Activated CD4-positive, CD25-positive, alpha-beta regulatory T cell treated with anti-CD3 and anti-CD28 coated beads, Interleukin-2, amount 50 U/mL, for 16 hours (primary cell): ENCODE results near the gene RPLP1.

ENCODE experiments used
- DNase-seq: peaks from one replicate; pipeline ENCODE4 v3.0.0-alpha.2; 2020; ENCODE audit warnings: low read depth, low spot score

RPLP1 gene

DNA sequence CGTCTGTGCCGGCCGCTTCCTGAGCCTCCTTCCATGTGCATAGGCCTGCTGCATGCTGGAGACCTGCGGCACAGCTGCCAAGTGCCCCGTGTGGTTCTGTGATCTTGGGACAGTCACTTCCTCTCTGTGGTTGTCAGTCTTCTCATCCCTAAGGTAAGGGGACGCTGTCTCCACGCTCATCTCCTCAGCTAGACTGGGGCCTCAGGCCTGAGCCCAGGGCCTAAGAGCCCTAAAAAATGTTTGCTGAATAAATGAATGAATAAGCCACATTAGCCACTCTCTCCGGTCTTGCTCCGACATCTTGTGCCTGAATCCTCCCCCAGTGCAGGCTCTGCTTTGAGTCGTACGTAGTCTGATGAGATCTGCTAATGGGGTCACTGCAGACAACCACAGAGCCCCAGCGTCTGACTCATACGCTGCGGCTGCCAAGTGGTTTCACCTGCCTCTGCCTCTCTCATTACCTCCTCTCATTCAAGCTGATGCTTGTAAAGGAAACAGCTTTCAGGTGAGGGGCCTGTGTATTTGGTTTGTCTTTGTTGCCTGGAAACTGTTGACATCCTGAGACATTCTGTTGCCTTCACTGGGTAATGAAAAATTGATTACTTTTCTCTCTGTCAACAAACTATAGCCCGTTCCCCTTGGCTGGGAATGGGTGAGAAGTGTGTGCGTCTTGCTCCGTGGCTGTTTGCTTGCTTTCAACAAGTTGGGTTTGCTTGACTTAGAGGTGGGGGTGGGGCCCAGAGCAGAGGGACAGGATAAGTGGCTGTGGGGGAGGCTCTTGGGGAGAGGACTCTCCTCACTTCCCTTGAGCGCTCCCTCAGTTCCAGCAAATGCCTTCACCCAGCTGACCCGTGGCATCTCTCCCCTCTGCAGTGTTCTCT is 15.9 kb downstream of the RPLP1 start:
- DNase-seq: peak; percentile 70

DNA sequence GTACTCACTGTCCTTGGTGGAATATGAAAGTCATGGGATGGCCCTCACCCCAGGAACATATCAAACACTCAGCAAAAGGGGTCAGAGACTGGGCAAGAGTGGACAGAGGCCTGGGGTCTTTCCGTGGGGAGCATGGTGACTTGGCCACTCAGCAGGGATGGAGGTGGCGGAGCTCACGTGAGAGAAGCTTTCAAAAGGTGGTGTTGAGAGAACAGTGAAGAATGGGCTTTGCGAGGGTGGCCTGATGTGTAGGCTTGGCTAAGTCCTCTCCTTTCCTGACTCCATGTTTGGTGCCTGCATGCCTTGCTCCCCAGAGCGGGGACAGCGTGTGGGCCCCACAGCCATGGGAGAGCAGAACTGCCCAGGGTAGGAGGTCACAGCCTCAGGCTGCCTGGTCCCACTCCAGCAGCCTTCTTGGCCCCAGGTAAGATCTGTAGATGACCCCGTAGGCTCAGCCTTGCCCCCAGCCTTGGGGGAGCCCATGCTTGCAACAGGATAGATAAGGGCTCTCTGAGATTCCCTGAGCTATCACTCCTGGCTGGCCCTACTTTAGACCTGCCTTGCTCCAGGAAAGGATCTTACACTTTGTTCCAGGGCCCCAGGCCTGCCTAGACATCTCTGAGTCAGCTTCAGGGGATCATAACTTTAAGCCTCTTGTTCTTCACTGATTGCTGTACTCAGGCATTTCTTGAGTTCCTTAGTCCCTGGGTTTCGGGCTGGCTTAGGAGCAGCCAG is 17.0 kb downstream of the RPLP1 start:
- no peak for DNase-seq

DNA sequence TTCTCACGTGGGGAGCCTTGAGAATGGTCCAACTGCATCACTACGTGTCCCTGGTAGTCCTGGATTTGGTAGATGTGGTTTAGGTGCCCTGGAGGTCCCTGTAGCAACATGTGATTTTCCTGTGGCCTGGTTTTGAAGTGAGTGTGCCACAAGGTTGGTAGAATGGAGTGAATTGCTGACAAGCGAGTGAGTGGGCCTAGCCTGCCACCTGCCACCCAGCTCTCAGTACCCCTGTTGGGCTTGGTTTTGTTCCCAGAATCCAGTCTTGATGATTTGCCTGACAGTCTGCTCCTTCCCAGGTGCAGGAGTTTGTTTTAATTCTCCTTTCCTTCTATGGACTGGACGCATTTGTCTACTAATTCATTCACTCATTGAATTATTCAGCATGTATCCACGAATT is 19.4 kb downstream of the RPLP1 start:
- no peak for DNase-seq

DNA sequence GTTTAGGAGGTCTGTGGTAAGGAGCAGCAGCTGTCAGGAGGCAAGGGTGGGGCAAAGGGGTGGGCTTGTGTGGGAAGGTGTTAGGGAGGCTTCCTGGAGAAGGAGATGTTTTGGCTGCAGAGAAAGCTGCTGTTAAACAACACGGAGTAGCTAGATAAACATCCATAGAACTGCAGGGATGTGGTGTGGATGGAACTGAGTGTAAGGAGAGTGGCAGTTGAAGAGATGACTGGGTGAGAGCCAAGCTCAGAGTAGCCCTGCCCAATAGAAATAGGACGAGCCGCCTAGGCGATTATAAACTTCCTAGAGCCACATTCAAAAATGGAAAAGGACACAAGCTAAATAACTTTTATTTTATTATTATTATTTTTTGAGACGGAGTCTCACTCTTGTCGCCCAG is 19.9 kb downstream of the RPLP1 start:
- no peak for DNase-seq

DNA sequence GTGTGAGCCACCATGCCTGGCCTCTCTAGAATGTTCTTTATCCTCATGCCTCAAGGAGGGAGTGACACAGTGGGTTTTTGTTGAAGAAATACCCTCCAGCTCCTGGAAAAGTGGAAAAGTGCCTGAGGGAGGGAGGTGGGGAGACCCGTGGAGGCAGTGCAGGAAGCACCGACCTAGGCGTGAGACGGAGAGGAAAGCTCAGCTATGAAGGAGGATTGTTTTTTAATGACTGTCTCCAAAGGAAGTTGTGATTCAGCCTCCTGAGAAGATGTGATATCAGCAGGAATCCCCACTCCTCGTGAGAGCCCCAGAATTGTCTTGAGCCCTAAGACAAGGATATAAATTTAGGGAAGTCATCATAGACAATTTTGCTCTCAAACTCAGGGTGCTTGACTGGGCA is 21.7 kb downstream of the RPLP1 start:
- no peak for DNase-seq

DNA sequence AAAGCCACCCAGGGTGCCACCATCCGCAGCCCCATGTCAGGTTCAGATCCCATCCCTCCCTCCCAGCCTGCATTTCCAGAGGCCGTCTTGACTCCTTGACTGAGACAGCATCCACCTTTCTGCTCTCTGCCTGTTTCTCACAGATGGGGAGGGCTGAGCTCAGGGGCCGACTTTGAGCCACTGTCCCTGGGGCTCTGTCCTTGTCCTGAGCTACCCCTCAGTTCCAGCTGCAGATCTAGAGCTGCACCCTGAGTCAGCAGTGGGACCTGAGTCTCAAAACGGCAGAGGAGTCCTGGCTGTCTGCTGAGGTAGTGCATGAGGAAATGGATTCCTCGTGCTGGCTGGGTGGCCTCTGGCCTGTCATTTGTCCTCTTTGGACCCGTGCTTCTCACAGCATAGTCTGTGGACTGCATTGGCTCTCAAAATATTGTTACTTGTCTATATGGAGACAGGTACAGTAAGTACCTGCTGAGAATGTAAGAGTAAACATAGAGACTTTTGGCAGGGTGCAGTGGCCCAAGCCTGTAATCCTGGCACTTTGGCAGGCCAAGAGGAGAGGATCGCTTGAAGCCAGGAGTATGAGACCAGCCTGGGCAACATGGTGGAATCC is 22.3 kb downstream of the RPLP1 start:
- no peak for DNase-seq

DNA sequence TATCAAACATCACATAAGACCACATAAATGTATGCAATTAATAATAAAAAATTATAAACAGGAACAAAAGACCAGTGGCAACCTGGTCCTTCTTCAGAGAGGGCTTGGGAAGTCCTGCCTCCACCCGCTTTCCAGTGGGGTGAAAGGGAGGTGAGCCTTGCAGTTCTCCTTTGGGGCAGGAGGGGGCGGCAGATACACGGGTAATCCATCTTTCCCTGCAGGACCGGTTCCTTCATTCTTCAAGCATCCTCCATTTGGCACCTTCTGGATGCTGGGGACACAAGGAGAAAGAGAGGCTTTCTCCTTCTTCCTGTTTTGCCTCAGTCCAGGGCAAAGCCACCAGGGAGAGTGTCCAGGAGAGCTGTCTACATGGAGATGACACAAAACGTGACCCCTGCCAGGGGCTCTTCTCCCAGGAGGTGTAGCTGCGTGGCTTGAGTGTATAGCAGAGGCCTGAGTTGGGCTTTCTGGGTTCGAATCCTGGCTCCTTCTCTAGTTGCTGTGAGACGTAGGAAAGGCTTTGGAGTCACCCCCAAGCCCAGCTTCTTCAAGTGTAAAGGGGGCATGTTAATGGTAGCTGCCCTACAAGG is 23.2 kb downstream of the RPLP1 start:
- peak; percentile 40 for DNase-seq

DNA sequence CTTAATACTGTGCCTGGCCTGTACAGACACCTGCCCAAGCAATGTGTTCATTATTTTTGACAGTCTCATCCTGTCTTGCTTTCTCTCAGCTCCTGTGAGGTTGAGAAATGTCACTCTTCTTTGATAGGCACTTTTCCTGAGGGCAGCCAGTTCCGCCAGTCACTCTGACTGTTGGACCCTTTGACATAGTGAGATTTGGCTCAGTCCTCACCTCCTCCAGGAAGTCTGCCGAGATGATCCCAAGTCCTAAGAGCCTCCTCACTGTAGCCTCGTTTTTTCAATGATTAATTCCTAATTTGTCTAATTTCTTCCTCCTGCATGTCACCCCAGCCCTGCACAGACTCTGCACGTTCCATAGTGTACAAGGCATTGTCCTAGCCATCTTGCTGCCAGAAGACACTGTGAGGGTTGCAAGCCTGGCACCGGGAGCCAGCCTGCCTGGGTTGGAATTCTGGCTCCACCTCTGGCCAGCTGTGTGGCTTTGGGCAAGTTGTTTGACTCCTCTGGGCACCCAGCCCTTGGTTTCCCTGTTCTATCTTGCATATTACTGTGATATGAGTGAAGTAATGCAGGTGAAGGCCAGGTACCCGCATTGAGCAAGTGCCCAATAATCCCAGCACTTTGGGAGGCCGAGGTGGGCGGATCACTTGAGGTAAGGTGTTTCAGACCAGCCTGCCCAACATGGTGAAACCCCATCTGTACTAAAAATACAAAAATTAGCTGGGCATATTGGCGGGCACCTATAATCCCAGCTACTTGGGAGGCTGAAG is 24.3 kb downstream of the RPLP1 start:
- no peak for DNase-seq

DNA sequence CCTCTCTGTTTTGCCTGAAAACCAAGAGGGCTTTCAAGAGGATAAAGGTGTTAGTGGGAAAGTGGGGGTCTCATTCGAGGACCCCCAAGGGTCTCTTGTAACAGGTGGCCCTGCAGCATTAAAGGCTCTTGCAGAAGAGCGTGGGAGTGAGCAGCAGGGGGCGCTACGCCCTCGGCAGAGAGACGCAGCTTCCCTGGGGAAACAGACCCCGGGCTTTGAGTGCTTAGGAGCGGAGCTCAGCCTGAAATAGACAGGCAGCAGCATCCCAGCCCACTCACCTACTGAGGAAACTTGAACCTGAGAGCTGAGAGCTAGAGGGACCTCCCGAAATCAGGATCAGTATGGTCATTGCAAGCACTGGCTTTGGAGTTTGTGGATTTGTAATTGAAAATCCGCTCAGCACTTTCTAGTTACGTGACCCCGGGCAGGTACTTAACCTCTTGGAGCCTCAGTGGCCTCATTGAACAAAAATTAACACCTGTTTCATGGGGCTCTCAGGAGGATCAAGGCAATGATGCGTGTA is 25.7 kb downstream of the RPLP1 start:
- no peak for DNase-seq

DNA sequence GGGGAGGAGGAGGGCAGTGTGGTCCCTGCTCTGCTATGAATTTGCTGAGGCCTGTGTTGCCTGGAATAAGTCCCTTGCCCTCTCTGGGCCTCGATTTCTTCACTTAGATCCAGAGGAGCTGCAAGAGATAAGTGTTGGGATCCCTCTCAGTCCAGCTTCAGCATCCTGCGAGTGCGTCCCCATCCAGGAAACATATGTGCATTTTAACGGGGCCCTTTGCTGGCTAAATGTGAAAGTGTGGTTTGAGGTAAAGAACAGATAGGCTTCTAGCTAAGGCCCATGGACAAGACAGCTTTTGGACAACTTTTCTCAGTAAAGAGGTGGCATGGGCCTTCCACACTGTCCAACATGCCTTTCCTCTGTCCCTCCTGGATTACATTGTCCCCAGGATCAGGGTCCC is 26.5 kb downstream of the RPLP1 start:
- no peak for DNase-seq

DNA sequence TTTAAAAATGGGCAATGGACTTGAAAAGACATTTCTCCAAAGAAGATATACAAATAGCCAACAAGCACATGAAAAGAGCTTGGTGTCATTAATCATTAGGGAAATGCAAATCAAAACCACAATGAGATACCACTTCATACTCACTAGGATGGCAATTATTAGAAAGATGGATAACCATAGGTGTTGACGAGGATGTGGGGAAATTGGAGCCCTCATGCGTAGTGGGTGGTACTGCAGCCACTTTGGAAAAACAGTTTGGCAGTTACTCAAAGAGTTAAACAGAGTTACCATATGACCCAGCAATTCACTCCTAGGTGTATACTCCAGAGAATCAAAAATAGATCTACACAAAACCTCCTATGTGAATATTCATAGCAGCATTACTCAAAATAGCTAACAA is 27.4 kb downstream of the RPLP1 start:
- no peak for DNase-seq

DNA sequence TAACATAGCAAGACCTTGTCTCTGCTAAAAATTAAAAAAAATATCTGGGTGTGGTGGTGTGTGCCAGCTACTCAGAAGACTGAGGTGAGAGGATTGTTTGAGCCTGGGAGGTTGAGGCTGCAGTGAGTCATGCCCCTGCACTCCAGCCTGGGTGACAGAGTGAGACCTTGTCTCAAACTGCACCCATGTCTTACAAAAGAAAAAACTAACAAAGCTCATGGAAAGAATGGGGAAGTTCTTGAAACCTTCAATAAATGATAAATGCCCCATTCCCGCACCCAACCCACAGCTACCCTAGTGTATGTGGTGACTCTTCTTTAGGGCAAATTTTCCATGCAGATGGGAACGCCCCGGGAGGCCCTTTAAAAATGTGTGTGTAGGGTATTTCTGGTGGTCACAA is 28.3 kb downstream of the RPLP1 start:
- no peak for DNase-seq

DNA sequence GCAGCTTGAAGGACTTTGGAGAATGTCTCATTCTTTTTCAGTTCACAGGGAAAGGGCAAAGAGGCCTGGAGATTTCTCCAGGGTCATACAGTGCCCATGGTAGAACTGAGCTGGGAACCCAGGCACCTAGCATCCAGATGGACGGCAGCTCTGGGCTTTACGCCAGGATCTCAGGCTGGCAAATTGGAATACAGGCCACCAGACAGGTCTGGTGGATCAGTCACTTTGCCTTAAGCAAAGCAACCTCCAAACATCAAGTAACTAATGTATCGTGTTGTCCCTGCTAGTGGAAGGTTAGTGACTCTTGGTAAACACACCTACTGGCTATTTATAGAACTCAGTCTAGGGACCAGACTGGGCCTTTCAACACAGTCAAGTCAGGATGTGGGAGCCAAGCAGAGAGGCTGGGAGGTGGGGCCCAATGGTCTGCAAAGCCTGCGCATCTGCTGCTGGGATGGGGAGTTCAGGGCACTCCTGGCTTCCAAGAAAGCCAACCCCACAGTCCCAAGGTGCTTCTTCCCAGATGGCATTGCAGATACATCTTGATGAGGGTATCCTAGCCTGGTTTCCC is 30.2 kb downstream of the RPLP1 start:
- DNase-seq: no peak

DNA sequence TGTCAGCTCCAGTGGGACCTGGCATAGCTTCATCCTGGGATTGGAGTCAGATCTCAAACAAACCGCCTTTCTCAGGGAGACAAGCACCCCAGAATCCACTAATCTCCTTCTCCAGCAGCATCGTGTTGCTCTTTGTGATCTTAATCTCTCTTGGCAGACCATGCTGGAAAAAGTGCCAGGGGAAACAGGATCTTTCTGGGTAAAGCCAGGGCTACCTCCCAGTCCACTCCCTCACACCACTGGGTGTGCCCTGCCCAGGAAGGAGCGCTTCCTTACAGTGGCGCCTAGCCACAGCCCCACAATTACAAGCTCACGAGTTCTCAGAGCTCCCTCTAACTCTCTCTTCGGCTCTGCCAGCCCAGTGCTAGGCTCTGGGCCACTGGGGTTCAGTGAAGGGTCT is 32.2 kb downstream of the RPLP1 start:
- no peak for DNase-seq

DNA sequence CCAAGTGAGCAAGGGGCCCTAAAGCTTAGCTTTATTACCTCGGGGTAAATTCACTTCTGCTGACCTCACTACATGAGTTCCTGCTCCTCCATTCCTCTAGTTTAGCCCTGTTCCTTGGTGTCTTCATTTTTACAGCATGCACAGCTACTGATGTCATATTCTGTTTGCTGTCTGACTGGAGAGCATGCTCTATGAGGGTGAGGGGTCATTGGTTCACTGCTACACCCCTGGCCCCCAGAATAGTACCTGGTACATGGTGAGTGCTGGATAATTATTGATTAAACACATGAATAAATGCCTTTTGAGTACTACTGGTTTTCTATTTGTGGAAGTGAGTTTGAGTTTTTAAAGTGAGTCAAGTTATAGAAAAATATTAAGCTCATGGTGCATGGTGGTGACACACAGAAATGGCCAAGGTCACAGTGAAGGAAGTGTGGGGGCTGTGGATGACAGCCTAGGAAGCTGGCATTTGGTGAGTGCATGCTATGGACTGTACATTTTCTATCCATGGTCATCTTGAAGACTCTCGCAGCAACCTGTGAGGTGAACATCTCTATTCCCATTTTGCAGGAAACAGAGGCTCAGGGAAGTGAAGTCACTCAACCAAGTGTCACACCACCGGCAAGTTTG is 34.0 kb downstream of the RPLP1 start:
- no peak for DNase-seq

DNA sequence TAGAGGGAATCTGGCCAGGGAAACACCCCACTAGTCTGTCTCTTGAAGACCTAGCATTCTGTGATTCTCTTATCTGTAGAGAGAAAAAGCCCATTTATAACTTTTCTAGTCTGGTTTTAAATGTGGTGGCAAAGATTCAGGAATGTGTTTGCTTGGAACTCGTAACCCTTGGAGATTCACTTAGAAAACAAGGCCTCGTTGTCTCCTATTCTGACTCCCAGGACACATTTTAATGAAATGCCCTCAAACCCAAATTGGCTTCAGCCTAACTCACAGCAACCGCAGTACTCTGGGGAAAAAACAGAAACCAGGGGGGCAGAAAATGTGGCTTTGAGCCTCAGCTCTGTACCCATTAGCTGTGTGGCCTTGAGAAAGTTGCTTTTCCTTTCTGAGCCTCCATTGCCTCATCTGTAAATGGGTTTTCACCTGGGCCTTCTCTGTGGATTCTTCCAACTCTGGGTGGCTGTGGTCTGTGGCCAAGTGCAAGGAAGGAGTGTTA is 36.5 kb downstream of the RPLP1 start:
- DNase-seq: no peak

DNA sequence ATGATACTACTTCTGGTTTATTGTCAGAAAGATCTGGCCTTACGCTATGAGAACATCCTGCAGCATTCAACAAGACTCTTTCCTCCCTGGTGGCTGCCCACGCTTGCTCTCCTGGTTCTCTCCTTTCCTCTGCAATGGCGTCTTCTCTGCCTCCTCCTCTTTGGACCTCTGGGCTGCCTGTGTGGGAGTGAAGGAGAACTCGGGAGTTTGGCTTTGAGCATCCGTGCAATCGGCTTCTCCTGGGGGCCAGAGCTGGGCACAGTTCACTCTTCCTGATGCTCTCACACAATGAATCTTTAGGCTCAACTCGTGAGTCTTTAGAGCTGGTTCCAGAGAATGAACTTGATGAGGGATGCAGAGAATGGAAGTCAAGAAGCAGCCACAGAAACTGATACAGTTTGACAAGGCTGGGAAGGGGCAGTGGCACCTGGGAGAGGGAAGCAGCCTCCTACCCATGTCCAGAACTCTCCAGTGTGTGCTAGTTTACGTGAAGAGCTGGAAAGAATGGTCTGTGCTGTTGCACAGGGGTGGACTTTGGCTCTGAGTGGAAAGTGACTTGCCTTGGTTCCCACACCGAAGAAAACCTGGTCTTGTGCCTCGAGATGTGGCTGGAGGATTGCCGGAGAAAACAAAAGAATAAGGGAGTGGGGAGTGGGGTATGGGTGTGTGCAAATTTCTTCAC is 37.9 kb downstream of the RPLP1 start:
- no peak for DNase-seq

DNA sequence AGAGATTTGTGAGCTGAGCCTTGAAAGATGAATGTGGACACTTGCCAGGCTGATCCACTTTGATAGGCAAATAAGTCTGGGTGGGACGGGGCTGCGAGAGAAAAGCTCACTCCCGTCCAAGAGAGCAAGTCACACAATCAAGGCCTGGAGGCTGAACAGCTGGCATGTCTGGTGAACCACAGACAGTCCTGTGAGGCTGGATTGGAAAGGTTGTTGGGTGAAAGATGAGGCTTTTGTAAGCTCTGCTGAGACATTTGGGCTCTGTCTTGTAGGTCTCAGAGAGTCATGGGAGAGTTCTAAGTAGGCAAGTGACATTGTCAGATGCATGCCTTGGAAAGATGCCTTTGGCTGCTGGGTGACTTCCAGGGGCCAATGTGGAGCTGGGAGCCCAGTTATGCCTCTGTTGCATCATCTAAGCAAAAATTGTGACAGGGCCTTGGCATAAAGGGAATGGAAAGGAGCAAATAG is 38.5 kb downstream of the RPLP1 start:
- no peak for DNase-seq

DNA sequence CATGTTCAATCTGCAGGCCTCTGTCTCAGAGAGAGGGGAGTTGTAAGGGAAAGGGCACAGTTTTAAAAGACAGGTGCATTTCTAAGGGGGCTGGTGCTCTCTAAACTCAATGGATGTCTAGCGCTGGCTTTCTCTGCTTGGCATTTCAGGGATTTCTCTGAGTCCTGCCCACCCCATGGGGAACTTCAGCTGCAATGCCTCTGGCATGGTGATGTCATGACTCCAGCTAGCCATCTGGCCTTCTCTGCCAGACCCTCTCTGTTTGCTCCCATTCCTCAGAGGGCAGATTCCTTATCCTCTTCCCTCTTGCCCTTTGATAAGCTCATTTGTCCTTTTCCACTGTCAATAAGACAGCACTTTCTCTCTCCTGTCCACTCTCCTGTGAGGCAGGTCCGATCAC is 40.8 kb downstream of the RPLP1 start:
- no peak for DNase-seq

DNA sequence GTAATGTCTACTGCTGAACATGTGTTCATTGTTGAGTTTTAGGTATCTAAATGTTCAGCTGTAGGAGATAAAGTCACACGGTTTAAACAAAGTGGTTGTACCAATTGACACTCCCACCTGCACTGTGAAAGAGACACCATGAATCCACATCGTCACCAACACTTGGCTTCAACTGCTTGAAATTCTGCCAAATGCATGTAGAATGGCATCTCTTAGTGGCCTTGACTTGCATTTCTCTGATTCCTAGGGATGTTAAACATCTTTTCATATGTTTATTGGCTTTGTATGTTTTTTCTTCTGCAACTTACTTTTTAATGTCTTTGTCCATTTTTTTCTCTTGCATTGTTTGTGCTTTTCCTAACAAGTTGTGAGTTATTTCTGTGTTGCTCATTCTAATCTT is 43.4 kb downstream of the RPLP1 start:
- DNase-seq: no peak
